SK-N-SH (cell line): ENCODE data around the gene BRD3. TPM values are rescaled to one million over a fixed set of nuclear protein-coding genes. Genes with fewer than 3 reads are reported as not detected.

Experiments
- CTCF ChIA-PET: fragments of 300-600, 350-600 bp; formaldehyde crosslinking; extraction: SDS; loops from one replicate; lab custom pipeline; 2021; lab: Yijun Ruan, JAX
- POLR2A ChIA-PET: fragments of 350-600 bp; sonication (Branson Sonifier 250); formaldehyde crosslinking; extraction: SDS; loops from one replicate; lab custom pipeline; 2020; ENCODE audit warnings: antibody characterized with exemption, inconsistent platforms; lab: Yijun Ruan, JAX
- DNase-seq: peaks from one replicate; pipeline ENCODE4 v3.0.0; 2012
- H2AFZ ChIP-seq: fragments of 200-600 bp; sonication (generic); 2 replicates; pipeline ENCODE4 v1.8.1; 2016; ENCODE audit warnings: antibody characterized with exemption, mild to moderate bottlenecking, low read depth
- H3F3A ChIP-seq: fragments of 200-600 bp; sonication (generic); replicated peaks from 2 replicates; pipeline ENCODE3; 2016; ENCODE audit warnings: antibody characterized with exemption, mild to moderate bottlenecking; ENCODE audit not compliant: insufficient read depth
- H3K27ac ChIP-seq, 2 experiments: fragments of 200-500 bp in 1 of 2; fragments of 200-600 bp in 1 of 2; sonication (Bioruptor generic) in 1 of 2; sonication (generic), shearing (Covaris generic) in 1 of 2; 2 replicates each; pipeline versions ENCODE4 v1.5.1 to v1.6.1; 2014 to 2016; ENCODE audit warnings: low read depth in 2 of 2, inconsistent platforms in 1 of 2, low read length in 1 of 2, mild to moderate bottlenecking in 1 of 2, mixed read lengths in 1 of 2
- H3K27me3 ChIP-seq: fragments of 200-600 bp; sonication (generic), shearing (Covaris generic); 2 replicates; pipeline ENCODE4 v1.6.1; 2016; ENCODE audit warnings: mixed run types; ENCODE audit not compliant: insufficient read depth
- H3K36me3 ChIP-seq, 2 experiments: fragments of 200-500 bp in 1 of 2; fragments of 200-600 bp in 1 of 2; sonication (Bioruptor generic) in 1 of 2; sonication (generic) in 1 of 2; replicated peaks in 1 of 2; 2 replicates each; pipeline versions ENCODE3 to v1.5.1; 2014 to 2016; ENCODE audit warnings: low read length in 1 of 2, mild to moderate bottlenecking in 1 of 2; ENCODE audit not compliant: insufficient read depth in 2 of 2, control insufficient read depth in 1 of 2
- H3K4me1 ChIP-seq, 2 experiments: fragments of 200-500 bp in 1 of 2; fragments of 200-600 bp in 1 of 2; sonication (Bioruptor generic) in 1 of 2; sonication (generic), shearing (Covaris generic) in 1 of 2; 2 replicates each; pipeline versions ENCODE4 v1.5.1 to v1.6.1; 2014 to 2016; ENCODE audit warnings: low read depth in 1 of 2, low read length in 1 of 2, mixed run types in 1 of 2; ENCODE audit not compliant: insufficient read depth in 2 of 2, control insufficient read depth in 1 of 2
- H3K4me2 ChIP-seq: fragments of 200-600 bp; sonication (generic), shearing (Covaris generic); 2 replicates; pipeline ENCODE4 v1.6.1; 2017; ENCODE audit warnings: mixed run types
- H3K4me3 ChIP-seq, 2 experiments: fragments of 200-500 bp in 1 of 2; fragments of 200-600 bp in 1 of 2; sonication (Bioruptor generic) in 1 of 2; sonication (generic), shearing (Covaris generic) in 1 of 2; 2 replicates each; pipeline versions ENCODE4 v1.5.1 to v1.8.1; 2014 to 2016; ENCODE audit warnings: low read depth in 2 of 2, inconsistent platforms in 1 of 2, low read length in 1 of 2, mild to moderate bottlenecking in 1 of 2, mixed read lengths in 1 of 2, moderate library complexity in 1 of 2
- H3K79me2 ChIP-seq: fragments of 200-600 bp; sonication (generic); 2 replicates; pipeline ENCODE4 v1.8.1; 2017; ENCODE audit warnings: mild to moderate bottlenecking; ENCODE audit not compliant: insufficient read depth
- H3K9ac ChIP-seq: fragments of 200-600 bp; sonication (generic); 2 replicates; pipeline ENCODE4 v1.6.1; 2017; ENCODE audit warnings: mixed run types
- H3K9me2 ChIP-seq: fragments of 200-600 bp; sonication (generic); 2 replicates; pipeline ENCODE4 v1.6.1; 2017; ENCODE audit warnings: mixed run types
- H3K9me3 ChIP-seq: fragments of 200-600 bp; sonication (generic); 2 replicates; pipeline ENCODE4 v1.6.1; 2017; ENCODE audit warnings: mixed run types, mild to moderate bottlenecking, moderate library complexity
- H4K20me1 ChIP-seq: fragments of 200-600 bp; sonication (generic); 2 replicates; pipeline ENCODE4 v1.6.1; 2017; ENCODE audit warnings: mild to moderate bottlenecking, mixed run types; ENCODE audit not compliant: insufficient read depth
- JUND ChIP-seq: IDR thresholded peaks from 2 replicates; pipeline ENCODE4 v1.4.0; 2012
- NRF1 ChIP-seq: IDR thresholded peaks from 2 replicates; pipeline ENCODE4 v1.6.1; 2012; ENCODE audit warnings: low read depth, mild to moderate bottlenecking, low read length
- POLR2AphosphoS5 ChIP-seq: IDR thresholded peaks from 2 replicates; pipeline ENCODE4 v1.6.1; 2012; ENCODE audit warnings: low read depth, low read length
- RCOR1 ChIP-seq: fragments of 150-350 bp; IDR thresholded peaks from 2 replicates; pipeline ENCODE4 v1.6.1; 2017; ENCODE audit warnings: antibody characterized with exemption, low read length
- WGBS: methylation state at CpG from one replicate; pipeline ENCODE4 v1.1.6; 2017; ENCODE audit warnings: low lambda C conversion rate; 5-methylcytosine and 5-hydroxymethylcytosine counted together
- polyA plus RNA-seq, 3 experiments: library from polyadenylated mRNA; depleted of rRNA; stranded (reverse); fragments of >200 nt; gene quantifications; 2 replicates each; pipeline ENCODE4 v1.2.3, GENCODE V29; 2012
- TF ChIP-seq, protein P1 (sequence below): IDR thresholded peaks from 2 replicates; pipeline ENCODE4 v1.4.0; 2012; ENCODE audit warnings: low read depth, borderline replicate concordance
- TF ChIP-seq, protein P2 (sequence below): fragments of 200-600 bp; sonication (generic); IDR thresholded peaks from 2 replicates; pipeline ENCODE4 v1.6.1; 2017; ENCODE audit warnings: antibody characterized with exemption, mild to moderate bottlenecking, moderate library complexity
- TF ChIP-seq, protein P3 (sequence below): IDR thresholded peaks from 2 replicates; pipeline ENCODE4; 2012
- TF ChIP-seq, protein P4 (sequence below): IDR thresholded peaks from 2 replicates; pipeline ENCODE4 v1.6.1; 2012; ENCODE audit warnings: mild to moderate bottlenecking, low read depth, low read length, moderate library complexity

The BRD3 gene
- polyA plus RNA-seq, 1 of the 3 experiments (the other 2 are of a cell fraction), result 11.4 TPM

DNA sequence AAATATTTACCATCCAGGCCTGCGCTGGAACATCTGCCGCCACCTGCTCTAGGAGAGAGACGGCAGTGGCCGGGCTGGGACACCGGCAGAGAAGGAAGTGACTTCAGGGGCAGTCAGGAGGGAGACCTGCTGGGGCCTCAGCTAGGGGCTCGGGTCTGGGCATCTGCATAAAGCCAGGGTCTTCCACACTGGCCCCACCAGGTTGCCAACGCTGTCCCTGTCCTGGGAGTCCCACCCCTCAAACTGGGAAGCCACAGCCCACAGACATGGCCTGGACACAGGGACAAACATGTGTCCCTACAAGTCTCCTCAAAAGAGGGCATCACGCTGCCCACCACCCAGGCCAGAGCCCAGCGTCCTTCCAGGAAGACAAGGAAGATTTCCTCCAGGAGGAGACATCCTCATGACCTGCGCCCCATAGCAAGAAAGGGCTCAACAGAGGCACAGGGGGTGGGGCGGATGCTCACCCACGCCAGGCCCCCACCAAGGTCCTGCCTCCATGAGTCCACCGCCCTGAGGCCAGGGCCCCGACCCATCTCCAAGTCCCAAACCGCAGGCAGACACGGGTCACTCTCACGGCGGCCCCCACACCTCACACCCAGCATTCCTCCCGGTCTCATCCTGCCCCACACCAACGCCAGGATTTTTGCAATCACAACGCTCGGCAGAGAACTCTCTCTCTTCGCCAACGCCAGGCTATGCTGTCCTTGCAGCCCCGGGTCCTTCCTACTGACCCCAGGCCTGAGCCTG is 84.7 kb downstream of the BRD3 start:
- WGBS, result 96% methylated on average over 23 of the region's 25 CpGs
- peaks cover 0 to 32% of the 10 kb centered on the region in 2 experiments; a peak in 1 of 4 replicates for H3K4me1 ChIP-seq
- peaks cover 100% of the 10 kb centered on the region for H3K79me2 ChIP-seq
- peaks cover 98% of the 10 kb centered on the region for H4K20me1 ChIP-seq
- no peak overlapping the region for H3K4me3 ChIP-seq
- H3K9ac ChIP-seq, result no peak overlapping the region
- H3K36me3 ChIP-seq, result no peaks in the 10 kb centered on the region
- POLR2A ChIA-PET, result no interaction called here
- H3K27ac ChIP-seq, result no peak overlapping the region
- no peak overlapping the region for H3K4me2 ChIP-seq
- H3K27me3 ChIP-seq, result no peaks in the 10 kb centered on the region
- no peaks in the 10 kb centered on the region for H3K9me3 ChIP-seq
- H3K9me2 ChIP-seq, result no peaks in the 10 kb centered on the region
- TF ChIP-seq, protein P1, sequence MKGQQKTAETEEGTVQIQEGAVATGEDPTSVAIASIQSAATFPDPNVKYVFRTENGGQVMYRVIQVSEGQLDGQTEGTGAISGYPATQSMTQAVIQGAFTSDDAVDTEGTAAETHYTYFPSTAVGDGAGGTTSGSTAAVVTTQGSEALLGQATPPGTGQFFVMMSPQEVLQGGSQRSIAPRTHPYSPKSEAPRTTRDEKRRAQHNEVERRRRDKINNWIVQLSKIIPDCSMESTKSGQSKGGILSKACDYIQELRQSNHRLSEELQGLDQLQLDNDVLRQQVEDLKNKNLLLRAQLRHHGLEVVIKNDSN, result no peak
- TF ChIP-seq POLR2AphosphoS5 (no peak), JUND (no peak), RCOR1 (no peak), NRF1 (no peak)
- TF ChIP-seq, protein P2, sequence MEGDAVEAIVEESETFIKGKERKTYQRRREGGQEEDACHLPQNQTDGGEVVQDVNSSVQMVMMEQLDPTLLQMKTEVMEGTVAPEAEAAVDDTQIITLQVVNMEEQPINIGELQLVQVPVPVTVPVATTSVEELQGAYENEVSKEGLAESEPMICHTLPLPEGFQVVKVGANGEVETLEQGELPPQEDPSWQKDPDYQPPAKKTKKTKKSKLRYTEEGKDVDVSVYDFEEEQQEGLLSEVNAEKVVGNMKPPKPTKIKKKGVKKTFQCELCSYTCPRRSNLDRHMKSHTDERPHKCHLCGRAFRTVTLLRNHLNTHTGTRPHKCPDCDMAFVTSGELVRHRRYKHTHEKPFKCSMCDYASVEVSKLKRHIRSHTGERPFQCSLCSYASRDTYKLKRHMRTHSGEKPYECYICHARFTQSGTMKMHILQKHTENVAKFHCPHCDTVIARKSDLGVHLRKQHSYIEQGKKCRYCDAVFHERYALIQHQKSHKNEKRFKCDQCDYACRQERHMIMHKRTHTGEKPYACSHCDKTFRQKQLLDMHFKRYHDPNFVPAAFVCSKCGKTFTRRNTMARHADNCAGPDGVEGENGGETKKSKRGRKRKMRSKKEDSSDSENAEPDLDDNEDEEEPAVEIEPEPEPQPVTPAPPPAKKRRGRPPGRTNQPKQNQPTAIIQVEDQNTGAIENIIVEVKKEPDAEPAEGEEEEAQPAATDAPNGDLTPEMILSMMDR, result no peak
- TF ChIP-seq, protein P3, sequence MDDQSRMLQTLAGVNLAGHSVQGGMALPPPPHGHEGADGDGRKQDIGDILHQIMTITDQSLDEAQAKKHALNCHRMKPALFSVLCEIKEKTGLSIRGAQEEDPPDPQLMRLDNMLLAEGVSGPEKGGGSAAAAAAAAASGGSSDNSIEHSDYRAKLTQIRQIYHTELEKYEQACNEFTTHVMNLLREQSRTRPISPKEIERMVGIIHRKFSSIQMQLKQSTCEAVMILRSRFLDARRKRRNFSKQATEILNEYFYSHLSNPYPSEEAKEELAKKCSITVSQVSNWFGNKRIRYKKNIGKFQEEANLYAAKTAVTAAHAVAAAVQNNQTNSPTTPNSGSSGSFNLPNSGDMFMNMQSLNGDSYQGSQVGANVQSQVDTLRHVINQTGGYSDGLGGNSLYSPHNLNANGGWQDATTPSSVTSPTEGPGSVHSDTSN, result no peak
- TF ChIP-seq, all 33 proteins: peak for 0
- CTCF ChIA-PET, result interaction anchor here (1.3 kb wide), 1 partner anchor 11 kb away, joined by 5 read pairs; no protein-coding TSS in a partner anchor
- no peaks in the 10 kb centered on the region for H3F3A ChIP-seq
- DNase-seq, result no peak
- H2AFZ ChIP-seq, result no peak overlapping the region

DNA sequence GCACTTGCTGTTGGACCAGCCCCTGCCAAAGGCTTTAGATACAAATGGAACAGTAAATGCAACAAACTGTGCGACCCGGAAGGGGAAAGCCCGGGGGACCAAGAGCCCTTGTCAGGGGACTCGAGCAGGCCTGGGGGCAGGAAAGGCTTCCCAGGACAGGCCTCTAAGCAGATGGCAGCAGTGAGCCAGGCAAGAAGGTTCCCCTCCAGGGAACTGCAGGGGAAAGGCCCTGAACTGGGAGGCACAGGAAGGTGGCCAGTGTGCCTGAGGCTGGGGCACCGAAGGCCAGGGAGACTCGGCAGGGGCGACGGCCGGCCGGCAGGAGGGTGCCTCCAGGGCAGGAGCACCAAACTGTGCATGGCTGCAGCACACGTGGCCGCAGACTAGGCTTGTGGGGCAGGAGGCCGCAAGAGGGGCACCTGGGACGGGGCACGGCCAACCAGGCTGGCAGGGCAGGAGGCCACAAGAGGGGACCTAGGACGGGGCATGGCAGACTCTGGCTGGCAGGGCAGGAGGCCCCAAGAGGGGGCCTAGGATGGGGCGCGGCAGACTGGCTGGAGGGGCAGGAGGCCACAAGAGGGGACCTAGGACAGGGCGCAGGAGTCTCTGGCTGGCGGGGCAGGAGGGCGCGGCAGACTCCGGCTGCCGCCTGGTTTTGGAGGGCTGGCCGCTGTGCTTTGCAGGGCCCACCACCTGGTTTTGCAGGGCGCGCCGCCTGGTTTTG is 85.7 kb downstream of the BRD3 start:
- no peaks in the 10 kb centered on the region for H3K27me3 ChIP-seq
- H3K4me1 ChIP-seq, result peaks cover 0 to 32% of the 10 kb centered on the region in 2 experiments; a peak in 1 of 4 replicates
- no peaks in the 10 kb centered on the region for H3K9me2 ChIP-seq
- peak; percentile 47 for DNase-seq
- no peak overlapping the region for H2AFZ ChIP-seq
- WGBS, result 97% methylated on average over 21 of the region's 28 CpGs
- peaks cover 100% of the 10 kb centered on the region for H3K79me2 ChIP-seq
- H3K4me2 ChIP-seq, result no peak overlapping the region
- H3K27ac ChIP-seq, result no peak overlapping the region; a peak in 1 of 4 replicates
- H3F3A ChIP-seq, result no peaks in the 10 kb centered on the region
- CTCF ChIA-PET, result interaction anchor here (2.9 kb wide), 1 partner anchor 12 kb away, joined by 14 read pairs; no protein-coding TSS in a partner anchor
- H3K4me3 ChIP-seq, result no peak overlapping the region
- TF ChIP-seq, protein P4, sequence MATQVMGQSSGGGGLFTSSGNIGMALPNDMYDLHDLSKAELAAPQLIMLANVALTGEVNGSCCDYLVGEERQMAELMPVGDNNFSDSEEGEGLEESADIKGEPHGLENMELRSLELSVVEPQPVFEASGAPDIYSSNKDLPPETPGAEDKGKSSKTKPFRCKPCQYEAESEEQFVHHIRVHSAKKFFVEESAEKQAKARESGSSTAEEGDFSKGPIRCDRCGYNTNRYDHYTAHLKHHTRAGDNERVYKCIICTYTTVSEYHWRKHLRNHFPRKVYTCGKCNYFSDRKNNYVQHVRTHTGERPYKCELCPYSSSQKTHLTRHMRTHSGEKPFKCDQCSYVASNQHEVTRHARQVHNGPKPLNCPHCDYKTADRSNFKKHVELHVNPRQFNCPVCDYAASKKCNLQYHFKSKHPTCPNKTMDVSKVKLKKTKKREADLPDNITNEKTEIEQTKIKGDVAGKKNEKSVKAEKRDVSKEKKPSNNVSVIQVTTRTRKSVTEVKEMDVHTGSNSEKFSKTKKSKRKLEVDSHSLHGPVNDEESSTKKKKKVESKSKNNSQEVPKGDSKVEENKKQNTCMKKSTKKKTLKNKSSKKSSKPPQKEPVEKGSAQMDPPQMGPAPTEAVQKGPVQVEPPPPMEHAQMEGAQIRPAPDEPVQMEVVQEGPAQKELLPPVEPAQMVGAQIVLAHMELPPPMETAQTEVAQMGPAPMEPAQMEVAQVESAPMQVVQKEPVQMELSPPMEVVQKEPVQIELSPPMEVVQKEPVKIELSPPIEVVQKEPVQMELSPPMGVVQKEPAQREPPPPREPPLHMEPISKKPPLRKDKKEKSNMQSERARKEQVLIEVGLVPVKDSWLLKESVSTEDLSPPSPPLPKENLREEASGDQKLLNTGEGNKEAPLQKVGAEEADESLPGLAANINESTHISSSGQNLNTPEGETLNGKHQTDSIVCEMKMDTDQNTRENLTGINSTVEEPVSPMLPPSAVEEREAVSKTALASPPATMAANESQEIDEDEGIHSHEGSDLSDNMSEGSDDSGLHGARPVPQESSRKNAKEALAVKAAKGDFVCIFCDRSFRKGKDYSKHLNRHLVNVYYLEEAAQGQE, result no peak
- POLR2A ChIA-PET, result no interaction called here
- peaks cover 98% of the 10 kb centered on the region for H4K20me1 ChIP-seq
- no peak overlapping the region for H3K9ac ChIP-seq
- no peaks in the 10 kb centered on the region for H3K9me3 ChIP-seq
- H3K36me3 ChIP-seq, result no peaks in the 10 kb centered on the region
